ENCODE results near the gene USP38.

USP38 gene

DNA sequence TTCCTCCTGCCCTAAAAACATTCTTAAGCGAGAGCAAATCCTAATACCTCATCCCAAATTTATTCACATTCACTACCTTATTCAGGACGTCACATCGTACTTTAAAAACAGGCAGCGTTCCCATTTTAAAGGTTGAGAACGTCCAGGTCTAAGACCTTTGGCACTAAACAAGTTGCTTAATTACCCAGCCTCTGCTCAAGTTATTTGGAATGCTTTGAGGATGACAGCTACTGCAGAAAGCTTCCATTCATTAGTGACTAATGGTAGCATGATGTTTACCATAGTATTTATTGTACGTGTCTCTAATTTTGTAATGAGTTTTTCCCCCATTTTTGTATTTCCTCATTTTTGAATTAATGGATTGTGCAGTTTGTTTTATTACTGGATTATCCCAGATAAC is 1.5 kb downstream of the USP38 start:
- in situ Hi-C loops (cut with HindIII; ENCODE audit: low pct_ligation_motif_present, low sequenced_read_pairs) = no loop called here
- peaks cover 2% of the 10 kb centered on the region for H3K36me3 ChIP-seq (replicated peaks)
- TF ChIP-seq, protein P1, sequence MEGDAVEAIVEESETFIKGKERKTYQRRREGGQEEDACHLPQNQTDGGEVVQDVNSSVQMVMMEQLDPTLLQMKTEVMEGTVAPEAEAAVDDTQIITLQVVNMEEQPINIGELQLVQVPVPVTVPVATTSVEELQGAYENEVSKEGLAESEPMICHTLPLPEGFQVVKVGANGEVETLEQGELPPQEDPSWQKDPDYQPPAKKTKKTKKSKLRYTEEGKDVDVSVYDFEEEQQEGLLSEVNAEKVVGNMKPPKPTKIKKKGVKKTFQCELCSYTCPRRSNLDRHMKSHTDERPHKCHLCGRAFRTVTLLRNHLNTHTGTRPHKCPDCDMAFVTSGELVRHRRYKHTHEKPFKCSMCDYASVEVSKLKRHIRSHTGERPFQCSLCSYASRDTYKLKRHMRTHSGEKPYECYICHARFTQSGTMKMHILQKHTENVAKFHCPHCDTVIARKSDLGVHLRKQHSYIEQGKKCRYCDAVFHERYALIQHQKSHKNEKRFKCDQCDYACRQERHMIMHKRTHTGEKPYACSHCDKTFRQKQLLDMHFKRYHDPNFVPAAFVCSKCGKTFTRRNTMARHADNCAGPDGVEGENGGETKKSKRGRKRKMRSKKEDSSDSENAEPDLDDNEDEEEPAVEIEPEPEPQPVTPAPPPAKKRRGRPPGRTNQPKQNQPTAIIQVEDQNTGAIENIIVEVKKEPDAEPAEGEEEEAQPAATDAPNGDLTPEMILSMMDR (IDR thresholded peaks at IDR 0.05; ENCODE audit: low read depth, low read length, missing control alignments) = no peak
- H3K27me3 ChIP-seq (replicated peaks) = no peaks in the 10 kb centered on the region
- H3K27ac ChIP-seq = peak overlapping the region; percentile 95
- H3K4me3 ChIP-seq (ENCODE audit: low read depth, low read length) = peak overlapping the region; percentile 90
- DNase-seq = no peak

DNA sequence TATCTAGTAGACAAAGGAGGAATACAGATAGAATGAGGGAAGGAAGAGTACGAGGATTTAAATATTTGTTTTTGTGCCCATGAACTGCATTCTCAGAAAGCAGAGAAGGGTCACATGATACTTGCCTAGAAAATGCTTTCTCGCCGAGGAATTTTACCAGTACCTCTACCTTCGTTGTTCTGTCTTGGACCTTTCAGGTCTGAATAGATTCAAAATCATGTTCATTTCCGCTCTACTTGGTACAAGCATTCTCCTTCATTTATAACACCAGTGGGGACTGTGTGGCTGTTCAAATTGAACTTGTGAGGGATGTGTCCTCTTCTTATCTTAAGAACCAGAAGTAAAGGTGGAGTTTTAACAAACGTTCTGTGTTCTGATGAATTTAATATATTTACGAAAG is 1.9 kb downstream of the USP38 start:
- Histone ChIP-seq H3K27me3 (replicated peaks) (no peaks in the 10 kb centered on the region), H3K4me3 (ENCODE audit: low read depth, low read length) (peak overlapping the region; percentile 90), H3K27ac (peak overlapping the region; percentile 95), H3K36me3 (replicated peaks) (peaks cover 2% of the 10 kb centered on the region)
- no peak for DNase-seq
- TF ChIP-seq, protein P1 (IDR thresholded peaks at IDR 0.05; ENCODE audit: low read depth, low read length, missing control alignments) = no peak
- in situ Hi-C loops (cut with HindIII; ENCODE audit: low pct_ligation_motif_present, low sequenced_read_pairs) = no loop called here

DNA sequence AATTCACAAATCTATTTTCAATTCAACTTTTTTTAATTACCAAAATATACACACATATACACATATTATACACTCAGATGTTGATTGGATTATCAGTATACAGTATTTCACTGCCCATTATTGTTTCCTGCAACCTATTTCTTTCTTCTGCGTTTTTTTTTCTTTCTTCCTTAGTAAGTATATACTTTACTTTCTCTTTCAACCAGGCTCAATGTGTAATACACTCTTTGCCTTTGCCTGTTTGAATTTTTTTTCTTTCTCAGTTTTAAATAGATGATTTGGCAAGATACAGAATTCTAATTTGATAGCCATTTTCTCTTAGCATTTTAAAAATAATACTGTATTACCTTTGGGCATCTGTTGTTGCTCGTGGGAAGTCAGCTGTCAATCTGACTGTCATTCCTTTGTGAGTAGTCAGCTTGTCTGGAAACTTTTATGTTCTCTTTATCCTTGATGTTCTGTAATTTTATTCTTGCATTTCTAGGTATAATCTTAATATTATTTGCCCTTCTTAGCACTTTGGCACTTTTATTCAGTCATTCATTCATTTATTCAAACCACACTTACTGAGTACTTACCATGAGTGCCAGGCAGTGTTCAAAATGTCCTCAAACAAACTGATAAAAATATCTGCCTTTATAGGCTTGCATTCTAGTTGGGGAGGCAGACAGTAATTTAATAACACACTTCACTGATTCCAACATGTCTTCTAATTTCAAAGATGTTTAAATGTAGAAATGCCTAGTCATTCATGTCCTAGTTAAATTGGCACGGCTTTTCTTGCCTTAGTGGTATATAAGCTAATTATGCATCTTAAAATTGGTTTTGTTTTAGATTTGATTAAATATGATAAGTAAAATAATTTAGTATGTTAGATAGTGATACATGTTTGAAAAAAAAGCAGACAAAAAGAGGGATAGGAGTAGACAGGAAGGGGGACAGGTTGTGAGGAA is 3.7 kb downstream of the USP38 start:
- Histone ChIP-seq H3K36me3 (replicated peaks) (peaks cover 4% of the 10 kb centered on the region), H3K27me3 (replicated peaks) (no peaks in the 10 kb centered on the region), H3K4me3 (ENCODE audit: low read depth, low read length) (peak overlapping the region; percentile 90), H3K27ac (peak overlapping the region; percentile 21)
- DNase-seq = no peak
- TF ChIP-seq, protein P1 (IDR thresholded peaks at IDR 0.05; ENCODE audit: low read depth, low read length, missing control alignments) = no peak
- in situ Hi-C loops (cut with HindIII; ENCODE audit: low pct_ligation_motif_present, low sequenced_read_pairs) = no loop called here

DNA sequence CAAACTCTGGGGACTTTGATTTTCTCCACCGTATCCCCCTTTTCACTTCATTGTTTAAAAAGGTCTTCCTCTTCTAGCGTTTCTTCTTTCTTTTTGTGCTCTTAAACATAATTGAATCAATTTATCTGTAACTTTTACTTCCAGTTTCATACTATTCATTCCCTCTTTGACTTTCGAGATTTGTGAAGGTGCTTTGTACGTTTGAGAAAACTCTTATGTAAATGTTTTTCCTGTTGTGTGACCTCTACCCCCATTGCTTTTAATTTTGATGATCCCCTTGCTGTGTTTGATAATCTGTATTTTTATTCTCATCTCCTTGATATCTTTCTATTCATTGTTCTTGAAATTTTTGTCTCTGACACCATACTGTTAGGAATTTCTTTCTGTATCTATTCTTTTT is 4.8 kb downstream of the USP38 start:
- H3K27ac ChIP-seq = no peak overlapping the region
- H3K27me3 ChIP-seq (replicated peaks) = no peaks in the 10 kb centered on the region
- no peak for DNase-seq
- TF ChIP-seq, protein P1 (IDR thresholded peaks at IDR 0.05; ENCODE audit: low read depth, low read length, missing control alignments) = no peak
- in situ Hi-C loops (cut with HindIII; ENCODE audit: low pct_ligation_motif_present, low sequenced_read_pairs) = no loop called here
- peaks cover 4% of the 10 kb centered on the region for H3K36me3 ChIP-seq (replicated peaks)
- H3K4me3 ChIP-seq (ENCODE audit: low read depth, low read length) = no peak overlapping the region

DNA sequence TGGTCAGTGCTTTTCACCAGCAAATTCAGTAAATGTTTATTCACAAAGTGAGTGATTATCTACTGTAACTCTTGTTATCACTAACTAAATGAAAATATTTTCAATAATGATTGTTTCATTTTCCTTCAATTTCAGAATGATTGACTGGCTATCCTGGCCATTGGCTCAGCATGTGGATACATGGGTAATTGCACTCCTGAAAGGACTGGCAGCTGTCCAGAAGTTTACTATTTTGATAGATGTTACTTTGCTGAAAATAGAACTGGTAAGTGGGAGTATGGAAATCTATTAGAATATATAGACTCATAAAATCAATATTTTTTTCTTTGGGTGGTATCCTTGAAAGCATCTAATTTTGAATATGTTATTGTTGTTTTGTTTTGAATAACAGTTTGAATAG is 10.9 kb downstream of the USP38 start:
- no peaks in the 10 kb centered on the region for H3K27me3 ChIP-seq (replicated peaks)
- in situ Hi-C loops (cut with HindIII; ENCODE audit: low pct_ligation_motif_present, low sequenced_read_pairs) = no loop called here
- TF ChIP-seq, protein P1 (IDR thresholded peaks at IDR 0.05; ENCODE audit: low read depth, low read length, missing control alignments) = no peak

More for the DNA sequence above, 10.9 kb downstream of the USP38 start:
- Histone ChIP-seq H3K4me3 (ENCODE audit: low read depth, low read length) (no peak overlapping the region), H3K36me3 (replicated peaks) (peaks cover 42% of the 10 kb centered on the region), H3K27ac (no peak overlapping the region)
- no peak for DNase-seq
